Measurements from ENCODE around the gene ADH6. TPM values are rescaled to one million over a fixed set of nuclear protein-coding genes. Genes with fewer than 3 reads are reported as not detected.

Gene ADH6
- total RNA-seq, 1 experiment from 2014 or later = 0.18 TPM

DNA sequence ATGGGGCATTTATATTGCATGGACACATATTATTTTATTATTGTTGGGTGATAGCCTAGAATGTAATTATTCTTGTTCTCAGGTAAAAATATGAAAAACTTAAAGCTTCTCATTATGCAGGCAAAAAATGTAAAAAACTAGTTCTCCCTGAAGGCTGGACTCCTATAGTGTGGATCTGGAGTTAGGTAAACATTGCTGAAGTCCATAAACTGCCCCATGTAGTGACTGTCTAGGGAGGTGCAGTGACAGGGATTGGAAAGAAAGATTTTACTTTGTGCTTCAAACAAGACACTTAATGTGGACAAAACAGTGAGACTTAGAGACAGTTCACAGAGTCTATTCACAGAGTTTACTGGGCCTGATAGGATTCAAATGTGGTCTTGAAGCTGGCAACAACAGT, 17.0 kb downstream of the ADH6 start:
- POLR2A ChIA-PET = no interaction called here
- H3K4me1 ChIP-seq (ENCODE audit: control insufficient read depth, insufficient read depth, low read length) = no peaks in the 10 kb centered on the region
- in situ Hi-C loops (cut with HindIII; ENCODE audit: low pct_unique_long_range_greater_than_20kb, low sequenced_read_pairs) = no loop called here
- no TSS peak for BruUV-seq (replicated peaks)
- TF ChIP-seq TCF7L2 (IDR thresholded peaks at IDR 0.05; ENCODE audit: low read depth, low read length) (no peak), SIN3A (IDR thresholded peaks at IDR 0.05; ENCODE audit: borderline replicate concordance, insufficient read depth, low read depth, low read length) (no peak), POLR2AphosphoS5 (IDR thresholded peaks at IDR 0.05; ENCODE audit: low read depth, low read length) (no peak), CTCF (IDR thresholded peaks at IDR 0.05) (no peak)
- TF ChIP-seq, protein P1, sequence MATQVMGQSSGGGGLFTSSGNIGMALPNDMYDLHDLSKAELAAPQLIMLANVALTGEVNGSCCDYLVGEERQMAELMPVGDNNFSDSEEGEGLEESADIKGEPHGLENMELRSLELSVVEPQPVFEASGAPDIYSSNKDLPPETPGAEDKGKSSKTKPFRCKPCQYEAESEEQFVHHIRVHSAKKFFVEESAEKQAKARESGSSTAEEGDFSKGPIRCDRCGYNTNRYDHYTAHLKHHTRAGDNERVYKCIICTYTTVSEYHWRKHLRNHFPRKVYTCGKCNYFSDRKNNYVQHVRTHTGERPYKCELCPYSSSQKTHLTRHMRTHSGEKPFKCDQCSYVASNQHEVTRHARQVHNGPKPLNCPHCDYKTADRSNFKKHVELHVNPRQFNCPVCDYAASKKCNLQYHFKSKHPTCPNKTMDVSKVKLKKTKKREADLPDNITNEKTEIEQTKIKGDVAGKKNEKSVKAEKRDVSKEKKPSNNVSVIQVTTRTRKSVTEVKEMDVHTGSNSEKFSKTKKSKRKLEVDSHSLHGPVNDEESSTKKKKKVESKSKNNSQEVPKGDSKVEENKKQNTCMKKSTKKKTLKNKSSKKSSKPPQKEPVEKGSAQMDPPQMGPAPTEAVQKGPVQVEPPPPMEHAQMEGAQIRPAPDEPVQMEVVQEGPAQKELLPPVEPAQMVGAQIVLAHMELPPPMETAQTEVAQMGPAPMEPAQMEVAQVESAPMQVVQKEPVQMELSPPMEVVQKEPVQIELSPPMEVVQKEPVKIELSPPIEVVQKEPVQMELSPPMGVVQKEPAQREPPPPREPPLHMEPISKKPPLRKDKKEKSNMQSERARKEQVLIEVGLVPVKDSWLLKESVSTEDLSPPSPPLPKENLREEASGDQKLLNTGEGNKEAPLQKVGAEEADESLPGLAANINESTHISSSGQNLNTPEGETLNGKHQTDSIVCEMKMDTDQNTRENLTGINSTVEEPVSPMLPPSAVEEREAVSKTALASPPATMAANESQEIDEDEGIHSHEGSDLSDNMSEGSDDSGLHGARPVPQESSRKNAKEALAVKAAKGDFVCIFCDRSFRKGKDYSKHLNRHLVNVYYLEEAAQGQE (IDR thresholded peaks at IDR 0.05; ENCODE audit: insufficient read depth in 1 of 2, low read depth in 2 of 2, low read length in 1 of 2) = no peak
- no peaks in the 10 kb centered on the region; the same call in 1 of the 2 replicates for H3K27me3 ChIP-seq (ENCODE audit: control insufficient read depth, insufficient read depth, low read length)
- H3K9me3 ChIP-seq (ENCODE audit: control insufficient read depth, insufficient read depth, low read depth, low read length) = no peaks in the 10 kb centered on the region
- no peaks in the 10 kb centered on the region; the same call in 1 of the 2 replicates for H3K36me3 ChIP-seq (ENCODE audit: control insufficient read depth, insufficient read depth, low read length)
- no peak for ATAC-seq
- intact Hi-C loops (cut with micrococcal nuclease; ENCODE audit: unreplicated experiment) = no loop called here
- CTCF ChIA-PET = no interaction called here
- no peak overlapping the region for H3K27ac ChIP-seq (ENCODE audit: low read length)
- H3K4me3 ChIP-seq (ENCODE audit: low read depth in 2 of 2, low read length in 2 of 2) = no peak overlapping the region
- no peak for DNase-seq (ENCODE audit: low read depth, low spot score)

DNA sequence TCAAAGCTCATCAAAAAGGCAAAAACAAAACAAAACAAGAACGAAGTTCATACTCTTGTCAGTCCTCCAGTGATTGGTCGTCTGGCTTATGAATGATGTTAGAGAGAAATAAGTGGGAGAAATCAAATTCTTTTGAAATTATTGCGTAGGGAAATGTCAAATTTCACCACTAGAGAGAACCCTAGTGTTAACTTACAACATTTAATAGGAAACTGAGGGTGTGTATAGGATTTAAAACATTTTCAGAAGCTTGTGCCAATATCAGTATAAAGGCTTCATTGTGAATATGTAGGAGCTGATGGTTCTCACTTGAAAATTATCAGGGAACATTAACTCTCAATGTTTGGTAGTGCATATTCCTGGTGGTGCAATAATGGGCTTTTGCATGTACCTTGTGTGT, 17.4 kb downstream of the ADH6 start:
- POLR2A ChIA-PET = no interaction called here
- DNase-seq (ENCODE audit: low read depth, low spot score) = no peak

More for the DNA sequence above, 17.4 kb downstream of the ADH6 start:
- in situ Hi-C loops (cut with HindIII; ENCODE audit: low pct_unique_long_range_greater_than_20kb, low sequenced_read_pairs) = no loop called here
- CTCF ChIA-PET = no interaction called here
- H3K27ac ChIP-seq (ENCODE audit: low read length) = no peak overlapping the region
- no peaks in the 10 kb centered on the region; the same call in 1 of the 2 replicates for H3K27me3 ChIP-seq (ENCODE audit: control insufficient read depth, insufficient read depth, low read length)
- no peaks in the 10 kb centered on the region for H3K4me1 ChIP-seq (ENCODE audit: control insufficient read depth, insufficient read depth, low read length)
- no TSS peak for BruUV-seq (replicated peaks)
- H3K4me3 ChIP-seq (ENCODE audit: low read depth in 2 of 2, low read length in 2 of 2) = no peak overlapping the region
- TF ChIP-seq CTCF (IDR thresholded peaks at IDR 0.05) (no peak), TCF7L2 (IDR thresholded peaks at IDR 0.05; ENCODE audit: low read depth, low read length) (no peak), POLR2AphosphoS5 (IDR thresholded peaks at IDR 0.05; ENCODE audit: low read depth, low read length) (no peak), SIN3A (IDR thresholded peaks at IDR 0.05; ENCODE audit: borderline replicate concordance, insufficient read depth, low read depth, low read length) (no peak)
- TF ChIP-seq, protein P1 (IDR thresholded peaks at IDR 0.05; ENCODE audit: insufficient read depth in 1 of 2, low read depth in 2 of 2, low read length in 1 of 2) = no peak
- H3K9me3 ChIP-seq (ENCODE audit: control insufficient read depth, insufficient read depth, low read depth, low read length) = no peaks in the 10 kb centered on the region
- no peak for ATAC-seq
- intact Hi-C loops (cut with micrococcal nuclease; ENCODE audit: unreplicated experiment) = no loop called here
- H3K36me3 ChIP-seq (ENCODE audit: control insufficient read depth, insufficient read depth, low read length) = no peaks in the 10 kb centered on the region
